ENCODE measurements around the gene GRIK4. TPM values are rescaled to one million over a fixed set of nuclear protein-coding genes. Genes with fewer than 3 reads are reported as not detected.
A peak's percentile ranks its signal among the peaks of the same experiment; 100 is the strongest.

GRIK4 gene
- total and polyA plus RNA-seq, 2 donors (not counting 1 experiment from before 2014, with no cell fraction given), result 0.12 to 0.27 TPM

DNA sequence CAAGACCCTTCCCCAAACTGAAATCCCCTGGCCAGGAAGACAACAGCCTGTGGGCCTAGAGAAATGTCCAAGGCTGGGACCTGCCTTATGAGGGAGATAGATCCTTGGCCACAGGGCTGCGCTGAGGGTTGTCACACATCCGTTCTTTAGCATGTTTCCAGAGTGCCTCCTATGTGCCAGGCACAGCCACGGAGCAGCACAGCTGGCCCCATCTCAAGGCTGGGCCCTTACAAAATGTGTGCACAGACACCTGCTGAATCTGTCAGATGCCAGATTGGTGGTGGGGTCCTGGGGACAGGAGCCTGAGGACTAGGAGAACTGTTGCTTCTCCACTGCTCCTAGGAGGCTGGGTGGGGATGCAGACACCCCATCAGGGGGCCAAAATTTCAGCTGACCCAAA, 11.2 kb downstream of the GRIK4 start:
- Mint-ChIP-seq H3K4me3 (peak overlapping the region; percentile 32), H3K27me3 (peaks cover 21% of the 10 kb centered on the region), H3K4me1 (peaks cover 4% of the 10 kb centered on the region), H3K9me3 (ENCODE audit: insufficient read depth) (no peaks in the 10 kb centered on the region), H3K27ac (no peak overlapping the region)
- no peak for DNase-seq
- H3K4me3 ChIP-seq (ENCODE audit: control extremely low read depth in 1 of 5, extremely low read depth in 1 of 5, insufficient read depth in 1 of 5, low read depth in 2 of 5, low read length in 4 of 5), result no peak overlapping the region
- H3K4me1 ChIP-seq (ENCODE audit: control insufficient read depth in 2 of 2, insufficient read depth in 2 of 2, low read length in 2 of 2), result peaks cover 0 to 9% of the 10 kb centered on the region in 2 donors
- H3K27ac ChIP-seq (ENCODE audit: low read length in 2 of 2), result no peak overlapping the region
- H3K9ac ChIP-seq (ENCODE audit: low read length), result no peak overlapping the region
- WGBS (ENCODE audit: insufficient coverage), result 95% methylated on average over 3 of the region's 3 CpGs
- H3K4me2 ChIP-seq (replicated peaks; ENCODE audit: low read depth, low read length, poor library complexity, severe bottlenecking), result no peak overlapping the region
- no peaks in the 10 kb centered on the region for H3K36me3 ChIP-seq (replicated peaks in 1 of 2; ENCODE audit: control extremely low read depth in 1 of 2, control insufficient read depth in 1 of 2, extremely low read depth in 1 of 2, insufficient read depth in 2 of 2, low read length in 1 of 2)
- no peak overlapping the region for H2AFZ ChIP-seq (ENCODE audit: insufficient read depth, low read depth, low read length, poor library complexity, severe bottlenecking)
- peaks cover 0 to 4% (median 2%) of the 10 kb centered on the region in 4 experiments for H3K27me3 ChIP-seq (replicated peaks in 1 of 4; ENCODE audit: control extremely low read depth in 1 of 4, control insufficient read depth in 3 of 4, insufficient read depth in 4 of 4, low read length in 3 of 4)
- no peaks in the 10 kb centered on the region for H4K20me1 ChIP-seq (ENCODE audit: control insufficient read depth, insufficient read depth, low read length, poor library complexity, severe bottlenecking)
- POLR2A ChIA-PET, result no interaction called here
- intact Hi-C loops (cut with micrococcal nuclease), result no loop called here
- H3K79me2 ChIP-seq (ENCODE audit: control insufficient read depth, insufficient read depth, low read length), result no peaks in the 10 kb centered on the region
- H3K9me3 ChIP-seq (ENCODE audit: control extremely low read depth in 1 of 3, control insufficient read depth in 2 of 3, insufficient read depth in 1 of 3, low read length in 2 of 3), result no peaks in the 10 kb centered on the region
- ATAC-seq (ENCODE audit: low read depth), result no peak
- CTCF ChIA-PET, result interaction anchor here (1.2 kb wide), 2 partner anchors 162 to 672 kb away, joined by 3 read pairs; no protein-coding TSS in a partner anchor
- TF ChIP-seq, protein P1, sequence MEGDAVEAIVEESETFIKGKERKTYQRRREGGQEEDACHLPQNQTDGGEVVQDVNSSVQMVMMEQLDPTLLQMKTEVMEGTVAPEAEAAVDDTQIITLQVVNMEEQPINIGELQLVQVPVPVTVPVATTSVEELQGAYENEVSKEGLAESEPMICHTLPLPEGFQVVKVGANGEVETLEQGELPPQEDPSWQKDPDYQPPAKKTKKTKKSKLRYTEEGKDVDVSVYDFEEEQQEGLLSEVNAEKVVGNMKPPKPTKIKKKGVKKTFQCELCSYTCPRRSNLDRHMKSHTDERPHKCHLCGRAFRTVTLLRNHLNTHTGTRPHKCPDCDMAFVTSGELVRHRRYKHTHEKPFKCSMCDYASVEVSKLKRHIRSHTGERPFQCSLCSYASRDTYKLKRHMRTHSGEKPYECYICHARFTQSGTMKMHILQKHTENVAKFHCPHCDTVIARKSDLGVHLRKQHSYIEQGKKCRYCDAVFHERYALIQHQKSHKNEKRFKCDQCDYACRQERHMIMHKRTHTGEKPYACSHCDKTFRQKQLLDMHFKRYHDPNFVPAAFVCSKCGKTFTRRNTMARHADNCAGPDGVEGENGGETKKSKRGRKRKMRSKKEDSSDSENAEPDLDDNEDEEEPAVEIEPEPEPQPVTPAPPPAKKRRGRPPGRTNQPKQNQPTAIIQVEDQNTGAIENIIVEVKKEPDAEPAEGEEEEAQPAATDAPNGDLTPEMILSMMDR (IDR thresholded peaks at IDR 0.05), result no peak
- no peak for TF ChIP-seq EZH2 (IDR thresholded peaks at IDR 0.05; ENCODE audit: borderline replicate concordance, insufficient read depth, low read depth, low read length, poor library complexity, severe bottlenecking)

- ChIA-PET CTCF (interaction anchor here (1.2 kb wide), 2 partner anchors 161 to 671 kb away, joined by 3 read pairs; no protein-coding TSS in a partner anchor), POLR2A (no interaction called here)
- no peak overlapping the region for H2AFZ ChIP-seq (ENCODE audit: insufficient read depth, low read depth, low read length, poor library complexity, severe bottlenecking)
- no peak overlapping the region for H3K27ac Mint-ChIP-seq
- no peak for DNase-seq
- no peak for ATAC-seq (ENCODE audit: low read depth)
- H4K20me1 ChIP-seq (ENCODE audit: control insufficient read depth, insufficient read depth, low read length, poor library complexity, severe bottlenecking), result no peaks in the 10 kb centered on the region
- H3K4me3 ChIP-seq (ENCODE audit: control extremely low read depth in 1 of 5, extremely low read depth in 1 of 5, insufficient read depth in 1 of 5, low read depth in 2 of 5, low read length in 4 of 5), result no peak overlapping the region
- intact Hi-C loops (cut with micrococcal nuclease), result no loop called here
- H3K9me3 ChIP-seq (ENCODE audit: control extremely low read depth in 1 of 3, control insufficient read depth in 2 of 3, insufficient read depth in 1 of 3, low read length in 2 of 3), result no peaks in the 10 kb centered on the region
- H3K9ac ChIP-seq (ENCODE audit: low read length), result no peak overlapping the region
- H3K27me3 ChIP-seq (replicated peaks in 1 of 4; ENCODE audit: control extremely low read depth in 1 of 4, control insufficient read depth in 3 of 4, insufficient read depth in 4 of 4, low read length in 3 of 4), result peaks cover 0 to 4% (median 2%) of the 10 kb centered on the region in 4 experiments
- no peak overlapping the region for H3K27ac ChIP-seq (ENCODE audit: low read length in 2 of 2)
- peak overlapping the region; percentile 32 for H3K4me3 Mint-ChIP-seq
- TF ChIP-seq EZH2 (IDR thresholded peaks at IDR 0.05; ENCODE audit: borderline replicate concordance, insufficient read depth, low read depth, low read length, poor library complexity, severe bottlenecking), result no peak
- TF ChIP-seq, protein P1 (IDR thresholded peaks at IDR 0.05), result no peak
- peaks cover 0 to 9% of the 10 kb centered on the region in 2 donors for H3K4me1 ChIP-seq (ENCODE audit: control insufficient read depth in 2 of 2, insufficient read depth in 2 of 2, low read length in 2 of 2)
- H3K4me1 Mint-ChIP-seq, result peaks cover 4% of the 10 kb centered on the region
- no peak overlapping the region for H3K4me2 ChIP-seq (replicated peaks; ENCODE audit: low read depth, low read length, poor library complexity, severe bottlenecking)
- no peaks in the 10 kb centered on the region for H3K79me2 ChIP-seq (ENCODE audit: control insufficient read depth, insufficient read depth, low read length)
- peaks cover 21% of the 10 kb centered on the region for H3K27me3 Mint-ChIP-seq
- 65% methylated on average over 12 of the region's 12 CpGs for WGBS (ENCODE audit: insufficient coverage)
- H3K9me3 Mint-ChIP-seq (ENCODE audit: insufficient read depth), result no peaks in the 10 kb centered on the region
- H3K36me3 ChIP-seq (replicated peaks in 1 of 2; ENCODE audit: control extremely low read depth in 1 of 2, control insufficient read depth in 1 of 2, extremely low read depth in 1 of 2, insufficient read depth in 2 of 2, low read length in 1 of 2), result no peaks in the 10 kb centered on the region
Observed at GRCh38 chr11:120523196-120523595, 11.6 kb downstream of the GRIK4 start.
